Endometrium (tissue), 2 donors: ENCODE results near the gene SPAG7.
"Not testable (repeated sequence)": the region's sequence is repeated elsewhere in the genome, so short reads cannot be mapped to it uniquely, and the experiment has no call there.

Experiments
- FAIRE-seq: peaks from 2 replicates; lab custom pipeline; 2012; peaks lifted over from hg19 to GRCh38; lab: Jason Lieb, UNC
- donor health status: control.
- donor health status: control.

Gene SPAG7

DNA sequence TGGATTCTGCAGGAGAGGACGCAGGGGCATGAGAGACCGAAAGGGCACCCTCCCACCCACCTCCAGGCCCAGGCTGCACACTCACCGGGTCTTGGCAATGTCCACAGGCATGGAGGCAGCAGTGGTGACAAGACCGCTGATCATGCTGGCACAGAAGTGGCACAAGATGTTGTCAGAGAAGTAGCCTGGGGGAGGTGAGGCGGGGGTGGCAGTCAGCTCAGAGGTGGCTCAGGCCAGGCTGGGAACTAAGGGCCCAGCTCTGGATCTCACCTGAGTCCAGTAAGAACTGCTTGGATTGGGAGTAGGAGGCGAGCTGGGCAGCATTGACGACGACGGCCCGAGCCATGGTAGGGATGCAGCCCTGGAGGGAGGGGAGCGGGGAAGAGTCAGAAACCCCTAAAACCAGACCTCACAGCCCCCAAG is 29.5 kb downstream of the SPAG7 start:
- no peak for FAIRE-seq

DNA sequence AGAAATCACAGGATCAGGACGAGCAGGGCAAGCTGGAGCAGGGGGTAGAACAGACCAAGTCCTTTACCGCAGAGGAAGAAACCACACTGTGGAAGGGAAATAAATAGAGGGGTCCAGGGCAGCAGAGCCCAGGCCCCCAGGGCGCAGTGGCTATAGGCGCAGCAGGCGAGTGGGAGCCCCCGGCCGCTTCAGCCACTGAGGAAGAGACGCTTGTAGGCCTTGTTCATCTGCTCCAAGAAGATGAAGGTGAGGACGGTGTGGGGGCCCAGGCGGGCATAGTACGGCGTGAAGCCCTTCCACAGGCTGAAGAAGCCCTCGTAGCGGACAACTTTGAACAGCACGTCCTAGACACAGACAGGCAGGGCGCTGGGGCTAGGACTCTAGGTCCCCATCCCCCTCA is 30.1 kb downstream of the SPAG7 start:
- no peak for FAIRE-seq

DNA sequence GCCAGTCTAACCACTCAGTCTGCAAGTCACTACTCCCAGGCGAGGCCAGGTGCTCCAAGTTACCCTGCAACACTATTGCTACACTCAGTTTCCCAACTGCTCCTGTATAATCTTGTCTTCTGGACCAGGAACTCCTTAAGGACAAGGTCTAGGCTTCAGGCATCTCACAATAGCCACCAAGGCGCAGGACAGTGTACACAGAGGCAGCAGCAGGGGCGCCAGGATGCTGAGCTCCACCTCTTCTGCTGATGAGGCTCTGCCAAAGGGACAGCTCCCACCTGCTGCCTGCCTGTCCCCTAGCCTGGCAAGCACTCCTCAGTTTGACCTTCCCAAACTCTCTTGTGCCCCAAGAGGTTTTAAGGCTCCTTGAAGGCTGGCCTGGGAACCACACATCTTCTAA is 31.2 kb downstream of the SPAG7 start:
- FAIRE-seq = no peak

DNA sequence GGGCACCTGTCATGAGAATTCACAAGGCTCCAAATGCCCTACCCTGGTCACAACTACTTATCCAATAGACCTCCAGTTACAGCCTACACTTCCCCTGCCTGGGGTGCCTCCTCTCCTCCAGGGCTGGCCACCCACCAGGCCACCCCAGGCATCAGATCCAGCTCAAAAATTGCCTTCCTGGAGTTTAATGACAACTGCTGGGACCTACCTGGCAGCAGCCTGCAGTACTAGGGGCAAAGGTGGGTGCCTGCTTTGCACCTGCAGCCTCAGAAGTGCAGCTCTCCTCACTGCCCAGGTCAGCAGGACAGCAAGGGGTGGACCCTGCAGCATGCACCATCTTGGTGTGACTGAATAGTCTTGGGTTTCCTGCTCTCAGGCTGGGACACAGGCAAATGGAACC is 32.0 kb downstream of the SPAG7 start:
- FAIRE-seq = no peak

DNA sequence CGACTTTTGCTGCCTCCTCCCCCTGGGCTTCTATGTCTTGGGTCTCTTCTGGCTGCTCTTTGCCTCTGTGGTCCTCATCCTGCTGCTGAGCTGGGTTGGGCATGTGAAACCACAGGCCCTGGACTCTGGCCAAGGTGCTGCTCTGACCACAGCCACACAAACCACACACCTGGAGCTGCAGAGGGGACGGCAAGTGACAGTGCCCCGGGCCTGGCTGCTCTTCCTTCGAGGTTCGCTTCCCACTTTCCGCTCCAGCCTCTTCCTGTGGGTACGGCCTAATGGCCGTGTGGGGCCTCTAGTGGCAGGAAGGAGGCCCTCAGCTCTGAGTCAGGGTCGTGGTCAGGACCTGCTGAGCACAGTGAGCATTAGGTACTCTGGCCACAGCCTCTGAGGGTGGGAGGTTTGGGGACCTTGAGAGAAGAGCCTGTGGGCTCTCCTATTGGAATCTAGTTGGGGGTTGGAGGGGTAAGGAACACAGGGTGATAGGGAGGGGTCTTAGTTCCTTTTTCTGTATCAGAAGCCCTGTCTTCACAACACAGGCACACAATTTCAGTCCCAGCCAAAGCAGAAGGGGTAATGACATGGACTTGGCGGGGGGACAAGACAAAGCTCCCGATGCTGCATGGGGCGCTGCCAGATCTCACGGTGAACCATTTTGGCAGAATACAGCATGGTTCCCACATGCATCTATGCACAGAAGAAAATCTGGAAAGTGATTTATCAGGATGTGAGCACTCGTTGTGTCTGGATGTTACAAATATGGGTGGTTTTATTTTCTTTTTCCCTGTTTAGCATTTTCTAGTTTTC is 33.2 kb downstream of the SPAG7 start:
- no peak for FAIRE-seq

DNA sequence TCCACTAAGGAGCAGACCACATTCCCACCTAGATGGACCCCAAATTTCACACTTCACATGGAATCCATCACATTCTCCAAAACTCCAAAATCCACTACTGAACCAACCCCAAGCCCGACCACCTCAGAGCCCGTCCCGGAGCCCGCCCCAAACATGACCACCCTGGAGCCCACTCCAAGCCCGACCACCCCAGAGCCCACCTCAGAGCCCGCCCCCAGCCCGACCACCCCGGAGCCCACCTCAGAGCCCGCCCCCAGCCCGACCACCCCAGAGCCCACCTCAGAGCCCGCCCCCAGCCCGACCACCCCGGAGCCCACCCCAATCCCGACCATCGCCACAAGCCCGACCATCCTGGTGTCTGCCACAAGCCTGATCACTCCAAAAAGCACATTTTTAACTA is 34.0 kb downstream of the SPAG7 start:
- no peak for FAIRE-seq

DNA sequence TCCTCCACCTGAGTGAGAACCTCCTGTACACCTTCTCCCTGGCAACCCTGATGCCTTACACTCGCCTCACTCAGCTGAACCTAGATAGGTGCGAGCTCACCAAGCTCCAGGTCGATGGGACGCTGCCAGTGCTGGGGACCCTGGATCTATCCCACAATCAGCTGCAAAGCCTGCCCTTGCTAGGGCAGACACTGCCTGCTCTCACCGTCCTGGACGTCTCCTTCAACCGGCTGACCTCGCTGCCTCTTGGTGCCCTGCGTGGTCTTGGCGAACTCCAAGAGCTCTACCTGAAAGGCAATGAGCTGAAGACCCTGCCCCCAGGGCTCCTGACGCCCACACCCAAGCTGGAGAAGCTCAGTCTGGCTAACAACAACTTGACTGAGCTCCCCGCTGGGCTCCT is 34.9 kb downstream of the SPAG7 start:
- FAIRE-seq = no peak

DNA sequence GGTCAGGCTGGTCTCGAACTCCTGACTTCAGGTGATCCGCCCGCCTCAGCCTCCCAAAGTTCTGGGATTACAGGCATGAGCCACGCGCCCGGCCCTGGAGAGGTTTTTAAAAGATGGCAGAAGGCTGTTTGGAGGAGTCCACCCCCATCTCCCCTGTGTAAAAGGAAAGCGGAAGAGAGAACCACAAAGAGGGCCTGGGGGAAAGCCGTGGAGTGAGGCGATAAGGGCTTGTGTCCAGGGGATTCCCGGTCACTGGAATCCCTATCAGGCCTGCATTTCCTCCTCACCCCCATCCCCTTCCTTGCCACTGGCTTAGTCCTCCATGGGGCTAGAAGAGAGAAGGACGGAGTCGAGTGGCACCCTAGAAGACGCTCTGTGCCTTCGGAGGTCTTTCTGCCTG is 35.7 kb downstream of the SPAG7 start, which contains the start of gene GP1BA:
Gene GP1BA, plus strand, starts transcription at position 315 of the 400 bp plus-strand sequence. CDS start 328 bp downstream, outside the sequence.
- no peak for FAIRE-seq

DNA sequence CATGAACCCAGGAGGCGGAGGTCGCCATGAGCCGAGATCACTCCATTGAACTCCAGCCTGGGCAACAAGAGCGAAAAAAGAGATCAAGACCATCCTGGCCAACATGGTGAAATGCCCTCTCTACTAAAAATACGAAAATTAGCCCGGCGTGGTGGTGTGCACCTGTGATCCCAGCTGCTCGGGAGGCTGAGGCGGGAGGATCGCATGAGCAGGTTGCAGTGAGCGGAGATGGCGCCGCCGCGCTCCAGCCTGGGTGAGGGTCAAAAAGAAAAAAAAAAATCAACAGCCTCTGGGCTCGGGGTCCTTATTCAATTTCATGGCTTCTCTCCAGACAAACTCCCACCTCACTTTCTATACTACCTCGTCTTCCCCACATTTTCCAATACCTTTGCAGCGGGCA is 38.7 kb downstream of the SPAG7 start:
- no peak for FAIRE-seq

DNA sequence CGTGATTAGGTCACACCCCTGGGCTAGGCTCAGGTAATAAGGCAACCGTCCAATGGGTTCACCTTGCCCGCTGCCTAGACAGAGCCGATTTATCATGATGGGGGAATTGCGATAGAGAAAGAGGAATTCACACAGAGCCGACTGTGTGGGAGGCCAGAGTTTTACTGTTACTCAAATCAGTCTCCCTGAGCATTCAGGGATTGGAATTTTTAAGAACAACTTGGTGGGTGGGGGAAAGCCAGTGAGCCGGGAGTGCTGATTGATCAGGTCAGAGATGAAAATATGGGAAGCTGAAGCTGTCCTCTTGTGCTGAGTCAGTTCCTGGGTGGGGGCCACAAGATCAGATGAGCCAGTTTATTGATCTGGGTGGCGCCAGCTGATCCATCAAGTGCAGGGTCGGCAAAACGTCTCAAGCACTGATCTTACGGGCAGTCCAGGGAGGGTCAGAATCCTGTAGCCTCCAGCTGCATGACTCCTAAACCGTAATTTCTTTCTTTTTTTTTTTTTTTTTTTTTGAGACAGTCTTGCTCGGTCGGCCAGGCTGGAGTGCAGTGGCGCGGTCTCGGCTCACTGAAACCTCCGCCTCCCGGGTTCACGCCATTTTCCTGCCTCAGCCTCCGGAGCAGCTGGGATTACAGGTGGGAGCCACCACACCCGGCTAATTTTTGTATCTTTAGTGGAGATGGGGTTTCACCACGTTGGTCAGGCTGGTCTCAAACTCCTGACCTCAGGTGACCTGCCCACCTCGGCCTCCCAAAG is 40.9 kb downstream of the SPAG7 start:
- not testable (repeated sequence) for FAIRE-seq

DNA sequence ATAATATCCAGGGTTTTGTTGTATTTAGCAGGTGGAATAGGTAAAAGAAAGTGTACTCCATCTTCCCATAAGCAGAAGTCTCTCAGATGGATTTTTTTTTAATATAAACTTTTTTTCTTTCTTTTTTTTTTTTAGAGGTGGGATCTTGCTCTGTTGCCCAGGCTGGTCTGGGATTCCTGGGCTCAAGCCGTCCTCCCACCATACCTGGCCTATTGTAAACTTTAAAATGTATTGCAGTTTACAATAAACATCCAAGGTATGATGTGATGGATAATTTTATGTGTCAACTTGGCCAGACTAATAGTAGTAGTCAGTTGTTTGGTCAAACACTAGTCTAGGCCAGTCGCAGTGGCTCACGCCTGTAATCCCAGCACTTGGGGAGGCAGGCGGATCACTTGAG is 46.3 kb downstream of the SPAG7 start:
- no peak for FAIRE-seq

DNA sequence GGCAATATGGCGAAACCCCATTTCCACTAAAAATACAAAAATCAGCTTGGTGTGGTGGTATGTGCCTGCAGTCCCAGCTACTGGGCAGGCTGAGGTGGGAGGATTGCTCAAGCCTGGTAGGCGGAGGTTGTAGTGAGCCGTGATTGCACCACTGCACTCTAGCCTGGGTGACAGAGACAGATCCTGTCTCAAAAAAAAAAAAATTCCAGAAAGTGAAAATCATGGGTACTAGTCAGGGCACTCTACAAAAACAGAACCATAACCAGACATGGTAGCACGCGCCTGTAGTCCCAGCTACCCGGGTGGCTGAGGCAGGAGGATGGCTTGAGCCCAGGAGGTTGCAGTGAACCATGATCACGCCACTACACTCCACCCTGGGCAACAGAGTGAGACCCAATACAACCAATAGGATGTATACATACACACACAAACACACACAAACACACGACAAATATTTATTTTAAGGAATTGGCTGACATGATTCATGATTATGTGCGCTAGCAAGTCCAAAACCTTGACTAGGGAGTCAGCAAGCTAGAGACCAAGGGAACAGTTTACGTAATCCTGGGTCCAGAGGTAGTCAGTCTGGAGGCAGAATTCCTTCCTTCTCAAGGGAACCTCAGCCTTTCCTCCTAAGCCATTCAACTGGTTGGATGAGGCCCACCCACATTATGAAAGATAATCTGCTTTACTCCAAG is 47.1 kb downstream of the SPAG7 start:
- no peak for FAIRE-seq

DNA sequence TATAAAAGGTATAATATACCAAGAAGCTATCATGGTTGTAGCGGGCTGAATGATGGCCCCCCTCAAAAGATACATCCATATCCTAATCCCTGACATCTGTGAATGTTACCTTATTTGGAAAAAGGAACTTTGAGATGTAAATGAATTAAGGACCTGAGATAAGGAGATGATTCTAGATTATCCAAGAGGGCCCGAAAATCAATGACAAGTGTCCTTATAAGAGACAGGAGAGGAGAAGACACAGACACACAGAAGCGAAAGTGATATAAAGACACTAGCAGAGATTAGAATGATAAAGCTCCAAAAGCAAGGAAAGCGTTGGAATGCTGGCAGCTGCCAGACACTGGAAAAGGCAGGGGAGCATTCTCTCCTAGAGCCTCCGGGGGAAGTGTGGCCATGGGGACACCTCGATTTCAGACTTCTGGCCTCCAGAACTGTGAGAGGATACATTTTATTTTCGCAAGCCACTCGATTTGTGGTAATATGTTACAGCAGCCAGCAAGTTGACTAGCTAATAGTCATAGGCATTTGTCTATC is 48.0 kb downstream of the SPAG7 start:
- no peak for FAIRE-seq

DNA sequence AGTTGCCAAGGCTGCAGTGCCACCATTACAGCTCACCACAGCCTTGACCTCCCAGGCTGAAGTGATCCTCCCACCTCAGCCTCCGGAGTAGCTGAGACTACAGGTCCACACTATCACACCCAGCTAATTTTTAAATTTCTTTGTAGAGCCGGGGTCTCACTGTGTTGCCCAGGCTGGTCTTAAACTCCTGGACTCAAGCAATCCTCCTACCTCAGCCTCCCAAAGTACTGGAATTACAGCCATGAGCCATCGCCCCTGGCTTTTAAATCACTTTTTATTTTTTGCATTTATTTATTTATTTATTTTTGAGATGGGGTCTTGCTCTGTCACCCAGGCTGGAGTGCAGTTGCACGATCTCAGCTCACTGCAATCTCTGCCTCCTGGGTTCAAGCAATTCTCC is 53.1 kb downstream of the SPAG7 start:
- FAIRE-seq = not testable (repeated sequence)

DNA sequence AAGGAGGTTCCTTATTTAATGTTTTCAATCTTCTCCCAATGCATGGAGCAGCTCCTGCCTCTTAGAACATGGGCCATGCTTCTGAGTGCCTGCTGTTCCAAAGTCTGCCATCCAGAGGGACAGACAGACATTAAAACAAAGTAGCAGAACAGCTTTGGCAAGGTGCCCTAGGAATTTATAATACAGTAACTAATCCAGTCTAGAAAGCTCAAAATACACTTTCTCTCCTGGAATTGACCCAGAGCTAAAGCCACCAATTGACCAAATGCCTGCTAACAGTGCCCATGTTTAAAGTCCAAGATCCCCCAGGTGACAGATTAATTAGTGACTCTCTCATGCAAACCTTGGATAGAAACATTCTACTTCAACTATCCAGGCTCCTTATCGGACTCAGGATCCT is 53.6 kb downstream of the SPAG7 start:
- FAIRE-seq = no peak
